OCI-LY3 (cell line): ENCODE data around the gene SHISA7.

ENCODE experiments used
- EZH2phosphoT487 ChIP-seq: fragments of 200-600 bp; shearing (Covaris generic); IDR thresholded peaks from 2 replicates; pipeline ENCODE4 v1.6.1; 2018; ENCODE audit warnings: antibody characterized with exemption, mixed run types, low read depth
- TF ChIP-seq, protein P1 (sequence below): fragments of 200-600, 300-600 bp; sonication (generic); IDR thresholded peaks from 2 replicates; pipeline ENCODE4 v1.5.1; 2014; ENCODE audit warnings: antibody characterized with exemption, low read length, low read depth

- TF ChIP-seq, protein P1, sequence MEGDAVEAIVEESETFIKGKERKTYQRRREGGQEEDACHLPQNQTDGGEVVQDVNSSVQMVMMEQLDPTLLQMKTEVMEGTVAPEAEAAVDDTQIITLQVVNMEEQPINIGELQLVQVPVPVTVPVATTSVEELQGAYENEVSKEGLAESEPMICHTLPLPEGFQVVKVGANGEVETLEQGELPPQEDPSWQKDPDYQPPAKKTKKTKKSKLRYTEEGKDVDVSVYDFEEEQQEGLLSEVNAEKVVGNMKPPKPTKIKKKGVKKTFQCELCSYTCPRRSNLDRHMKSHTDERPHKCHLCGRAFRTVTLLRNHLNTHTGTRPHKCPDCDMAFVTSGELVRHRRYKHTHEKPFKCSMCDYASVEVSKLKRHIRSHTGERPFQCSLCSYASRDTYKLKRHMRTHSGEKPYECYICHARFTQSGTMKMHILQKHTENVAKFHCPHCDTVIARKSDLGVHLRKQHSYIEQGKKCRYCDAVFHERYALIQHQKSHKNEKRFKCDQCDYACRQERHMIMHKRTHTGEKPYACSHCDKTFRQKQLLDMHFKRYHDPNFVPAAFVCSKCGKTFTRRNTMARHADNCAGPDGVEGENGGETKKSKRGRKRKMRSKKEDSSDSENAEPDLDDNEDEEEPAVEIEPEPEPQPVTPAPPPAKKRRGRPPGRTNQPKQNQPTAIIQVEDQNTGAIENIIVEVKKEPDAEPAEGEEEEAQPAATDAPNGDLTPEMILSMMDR, result no peak
- TF ChIP-seq EZH2phosphoT487, result no peak
Measured at GRCh38 chr19:55385724-55386492, 57.2 kb downstream of the SHISA7 start, which contains the start of gene RPL28.
